PC-9 (cell line): Measurements from ENCODE around the gene KCNIP1. TPM values are rescaled to one million over a fixed set of nuclear protein-coding genes. Genes with fewer than 3 reads are reported as not detected.
A peak's percentile ranks its signal among the peaks of the same experiment; 100 is the strongest.

ENCODE experiments used
- BruUV-seq: library from RNA; stranded (reverse); fragments of 400-500 nt; replicated peaks from 2 replicates; lab custom pipeline; 2021; lab: Mats Ljungman, UMichigan
- CTCF ChIA-PET: fragments of 300-600 bp; sonication (Branson Sonifier 250); formaldehyde crosslinking; loops from one replicate; lab custom pipeline; 2022; ENCODE audit warnings: antibody characterized with exemption; lab: Charles Lee
- POLR2A ChIA-PET: fragments of 300-600 bp; sonication (Branson Sonifier 250); formaldehyde crosslinking; loops from one replicate; lab custom pipeline; 2022; ENCODE audit warnings: antibody characterized with exemption; ENCODE audit not compliant: unreplicated experiment; lab: Charles Lee
- DNase-seq, 2 experiments: peaks; one replicate each; pipeline versions ENCODE4 v3.0.0 to v3.0.0-alpha.2; 2015 to 2022; ENCODE audit warnings: mixed read lengths in 1 of 2
- H2AFZ ChIP-seq: fragments of 200-600 bp; sonication (generic); 2 replicates; pipeline ENCODE4 v1.8.1; 2017; ENCODE audit warnings: antibody characterized with exemption
- H3F3A ChIP-seq: fragments of 200-600 bp; sonication (generic); 2 replicates; pipeline ENCODE4 v1.8.1; 2017; ENCODE audit warnings: antibody characterized with exemption, mild to moderate bottlenecking, low read depth; ENCODE audit not compliant: insufficient read depth
- H3K27ac ChIP-seq: fragments of 200-600 bp; sonication (generic); 2 replicates; pipeline ENCODE4 v1.6.1; 2016; ENCODE audit warnings: mixed run types
- H3K27me3 ChIP-seq: fragments of 200-600 bp; sonication (generic); 2 replicates; pipeline ENCODE4 v1.6.1; 2016; ENCODE audit warnings: low read depth, mixed run types; ENCODE audit not compliant: insufficient read depth
- H3K36me3 ChIP-seq: fragments of 200-600 bp; sonication (generic); 2 replicates; pipeline ENCODE4 v1.6.1; 2016; ENCODE audit warnings: low read depth, mixed run types
- H3K4me1 ChIP-seq: fragments of 200-600 bp; sonication (generic); replicated peaks from 2 replicates; pipeline ENCODE4 v1.6.1; 2016; ENCODE audit warnings: mixed run types; ENCODE audit not compliant: insufficient read depth
- H3K4me2 ChIP-seq: fragments of 200-600 bp; sonication (generic); 2 replicates; pipeline ENCODE4 v1.6.1; 2017; ENCODE audit warnings: mixed run types
- H3K4me3 ChIP-seq: fragments of 200-600 bp; sonication (generic); 2 replicates; pipeline ENCODE4 v1.6.1; 2016; ENCODE audit warnings: mixed run types
- H3K79me2 ChIP-seq: fragments of 200-600 bp; sonication (generic); 2 replicates; pipeline ENCODE4 v1.6.1; 2017; ENCODE audit warnings: low read depth, mixed run types
- H3K9me2 ChIP-seq: fragments of 200-600 bp; sonication (generic); 2 replicates; pipeline ENCODE4 v1.8.1; 2017; ENCODE audit warnings: mild to moderate bottlenecking; ENCODE audit not compliant: insufficient read depth
- H3K9me3 ChIP-seq: fragments of 200-600 bp; sonication (generic); 2 replicates; pipeline ENCODE4 v1.8.1; 2016; ENCODE audit warnings: low read depth; ENCODE audit not compliant: insufficient read depth
- H4K20me1 ChIP-seq: fragments of 200-600 bp; sonication (generic); 2 replicates; pipeline ENCODE4 v1.8.1; 2017; ENCODE audit not compliant: insufficient read depth
- EZH2 ChIP-seq: fragments of 200-600 bp; sonication (generic); IDR thresholded peaks from 2 replicates; pipeline ENCODE4 v1.8.0; 2017; ENCODE audit warnings: antibody characterized with exemption, low read depth
- intact Hi-C: fragments of 100-400 bp; cut with micrococcal nuclease; formaldehyde crosslinking; loops from one replicate; pipeline ENCODE4 v1.10.0; 2022; ENCODE audit not compliant: unreplicated experiment
- total RNA-seq: library from RNA; stranded (reverse); gene quantifications from 2 replicates; pipeline ENCODE4 v1.2.3, GENCODE V29; 2021
- TF ChIP-seq, protein P1 (sequence below): fragments of 200-600 bp; sonication (generic); conservative IDR thresholded peaks from 2 replicates; pipeline ENCODE4 v1.6.1; 2017; ENCODE audit warnings: mixed run types, antibody characterized with exemption, mild to moderate bottlenecking, moderate library complexity

KCNIP1 gene
- total RNA-seq, 1 experiment from 2014 or later = not detected

DNA sequence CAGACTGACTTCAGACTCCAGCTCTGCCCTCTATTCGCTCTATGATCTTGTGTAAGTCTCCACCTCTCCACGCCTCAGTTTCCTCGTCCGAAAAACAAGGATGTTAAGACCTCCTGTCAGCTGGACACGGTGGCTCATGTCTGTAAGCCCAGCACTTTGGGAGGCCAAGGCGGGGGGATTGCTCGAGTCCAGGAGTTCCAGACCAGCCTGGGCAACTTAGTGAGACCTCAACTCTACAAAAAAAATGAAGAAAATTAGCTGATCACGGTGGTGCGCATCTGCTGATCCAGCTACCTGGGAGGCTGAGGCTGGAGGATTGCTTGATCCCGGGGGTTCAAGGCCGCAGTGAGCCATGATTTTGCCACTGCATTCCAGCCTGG, 243.1 kb downstream of the KCNIP1 start:
- no peaks in the 10 kb centered on the region for H3K36me3 ChIP-seq
- H3K27me3 ChIP-seq = no peaks in the 10 kb centered on the region
- H3K4me3 ChIP-seq = no peak overlapping the region
- intact Hi-C loops = loop anchor here (1.0 to 10.0 kb wide), 3 partner anchors 10 to 1158 kb away; no protein-coding TSS in a partner anchor
- H3K79me2 ChIP-seq = peaks cover 8% of the 10 kb centered on the region; the same call in 1 of the 2 replicates
- CTCF ChIA-PET = no interaction called here
- peaks cover 48% of the 10 kb centered on the region for H3F3A ChIP-seq
- no peak overlapping the region for H2AFZ ChIP-seq
- H3K4me2 ChIP-seq = peak overlapping the region; percentile 82
- BruUV-seq = no TSS peak
- no peak for TF ChIP-seq EZH2
- TF ChIP-seq, protein P1, sequence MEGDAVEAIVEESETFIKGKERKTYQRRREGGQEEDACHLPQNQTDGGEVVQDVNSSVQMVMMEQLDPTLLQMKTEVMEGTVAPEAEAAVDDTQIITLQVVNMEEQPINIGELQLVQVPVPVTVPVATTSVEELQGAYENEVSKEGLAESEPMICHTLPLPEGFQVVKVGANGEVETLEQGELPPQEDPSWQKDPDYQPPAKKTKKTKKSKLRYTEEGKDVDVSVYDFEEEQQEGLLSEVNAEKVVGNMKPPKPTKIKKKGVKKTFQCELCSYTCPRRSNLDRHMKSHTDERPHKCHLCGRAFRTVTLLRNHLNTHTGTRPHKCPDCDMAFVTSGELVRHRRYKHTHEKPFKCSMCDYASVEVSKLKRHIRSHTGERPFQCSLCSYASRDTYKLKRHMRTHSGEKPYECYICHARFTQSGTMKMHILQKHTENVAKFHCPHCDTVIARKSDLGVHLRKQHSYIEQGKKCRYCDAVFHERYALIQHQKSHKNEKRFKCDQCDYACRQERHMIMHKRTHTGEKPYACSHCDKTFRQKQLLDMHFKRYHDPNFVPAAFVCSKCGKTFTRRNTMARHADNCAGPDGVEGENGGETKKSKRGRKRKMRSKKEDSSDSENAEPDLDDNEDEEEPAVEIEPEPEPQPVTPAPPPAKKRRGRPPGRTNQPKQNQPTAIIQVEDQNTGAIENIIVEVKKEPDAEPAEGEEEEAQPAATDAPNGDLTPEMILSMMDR = no peak
- no peak for DNase-seq
- POLR2A ChIA-PET = no interaction called here
- H3K4me1 ChIP-seq = peaks cover 69% of the 10 kb centered on the region
- peak overlapping the region; percentile 96 for H3K27ac ChIP-seq
- H4K20me1 ChIP-seq = no peaks in the 10 kb centered on the region
- H3K9me2 ChIP-seq = no peaks in the 10 kb centered on the region
- no peaks in the 10 kb centered on the region for H3K9me3 ChIP-seq

DNA sequence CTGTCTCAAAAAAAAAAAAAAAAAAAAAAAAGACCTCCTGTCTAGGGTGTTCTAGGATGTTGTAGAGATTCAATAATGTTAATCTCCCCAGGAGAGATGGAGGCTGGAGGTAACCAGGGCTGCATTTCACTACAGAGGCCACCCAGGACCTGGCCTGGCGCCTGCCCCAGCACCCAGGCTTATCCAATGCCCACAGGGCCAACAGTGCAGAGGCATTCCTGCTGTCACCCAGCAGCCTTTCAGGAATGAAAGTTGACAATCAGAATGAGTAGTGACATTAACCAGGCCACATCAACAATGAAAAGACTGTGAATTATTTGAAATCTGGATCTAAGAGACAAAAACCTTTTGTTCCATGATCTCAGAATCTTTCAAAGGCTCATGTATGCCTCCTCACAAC, 243.5 kb downstream of the KCNIP1 start:
- no peaks in the 10 kb centered on the region for H3K27me3 ChIP-seq
- peaks cover 50% of the 10 kb centered on the region for H3F3A ChIP-seq
- no TSS peak for BruUV-seq
- intact Hi-C loops = loop anchor here (10.0 kb wide), 2 partner anchors 167 to 1157 kb away; no protein-coding TSS in a partner anchor
- peak; percentile 46 to 60 for DNase-seq
- no peaks in the 10 kb centered on the region for H4K20me1 ChIP-seq
- H2AFZ ChIP-seq = no peak overlapping the region
- peak overlapping the region; percentile 96 for H3K27ac ChIP-seq
- H3K79me2 ChIP-seq = peaks cover 8% of the 10 kb centered on the region; the same call in 1 of the 2 replicates
- no peaks in the 10 kb centered on the region for H3K9me3 ChIP-seq
- peak overlapping the region; percentile 82 for H3K4me2 ChIP-seq
- H3K36me3 ChIP-seq = no peaks in the 10 kb centered on the region
- POLR2A ChIA-PET = no interaction called here
- CTCF ChIA-PET = no interaction called here
- TF ChIP-seq, protein P1 = no peak
- TF ChIP-seq EZH2 = no peak
- no peak overlapping the region for H3K4me3 ChIP-seq
- no peaks in the 10 kb centered on the region for H3K9me2 ChIP-seq
- H3K4me1 ChIP-seq = peaks cover 73% of the 10 kb centered on the region

DNA sequence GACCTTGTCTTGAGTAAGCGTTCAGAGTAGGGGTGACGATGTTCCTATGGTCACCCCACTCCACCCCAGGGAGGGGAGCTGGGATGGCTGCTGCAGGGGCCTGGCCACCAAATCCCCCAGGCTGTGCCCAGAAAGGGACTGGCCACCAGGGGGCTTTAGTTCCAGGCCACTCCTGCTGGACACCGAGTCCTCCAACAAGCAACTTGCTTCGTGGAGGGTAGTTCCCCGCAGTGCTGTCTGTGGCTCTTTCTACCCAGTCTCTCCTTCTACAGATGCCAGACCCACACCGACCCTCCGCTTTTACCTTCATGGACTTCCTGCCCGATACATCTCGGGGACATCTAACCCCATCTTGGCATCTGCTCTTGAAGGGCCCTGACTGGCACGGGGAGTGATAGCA, 244.0 kb downstream of the KCNIP1 start:
- TF ChIP-seq, protein P1 = peak; percentile 58
- TF ChIP-seq EZH2 = no peak
- H3K27ac ChIP-seq = peak overlapping the region; percentile 96
- H3K79me2 ChIP-seq = peaks cover 8% of the 10 kb centered on the region; the same call in 1 of the 2 replicates
- no peaks in the 10 kb centered on the region for H4K20me1 ChIP-seq
- H3K9me3 ChIP-seq = no peaks in the 10 kb centered on the region
- H3K4me3 ChIP-seq = no peak overlapping the region
- no TSS peak for BruUV-seq
- H2AFZ ChIP-seq = no peak overlapping the region
- no peaks in the 10 kb centered on the region for H3K36me3 ChIP-seq
- peak overlapping the region; percentile 82 for H3K4me2 ChIP-seq
- H3F3A ChIP-seq = peaks cover 55% of the 10 kb centered on the region
- H3K4me1 ChIP-seq = peaks cover 78% of the 10 kb centered on the region
- no peak for DNase-seq
- CTCF ChIA-PET = no interaction called here
- POLR2A ChIA-PET = no interaction called here
- no peaks in the 10 kb centered on the region for H3K9me2 ChIP-seq
- intact Hi-C loops = loop anchor here (10.0 kb wide), 2 partner anchors 167 to 1157 kb away; no protein-coding TSS in a partner anchor
- H3K27me3 ChIP-seq = no peaks in the 10 kb centered on the region
